DMS153 treated with DMSO at 0.1 percent for 48 hours (cell line): ENCODE data around the gene LEMD3.
A peak's percentile ranks its signal among the peaks of the same experiment; 100 is the strongest.

Experiments used
- DNase-seq: peaks from one replicate; lab custom pipeline; 2025; ENCODE audit not compliant: unreplicated experiment; lab: John Stamatoyannopoulos, UW

The LEMD3 gene

GRCh38 chr12:65204886-65205525 lies 35.6 kb downstream of the LEMD3 start:
- DNase-seq: no peak

- DNase-seq: no peak
Observed at GRCh38 chr12:65205886-65206285, 36.5 kb downstream of the LEMD3 start.

- DNase-seq: no peak
Observed at GRCh38 chr12:65208125-65208524, 38.7 kb downstream of the LEMD3 start.

- DNase-seq: no peak
Observed at GRCh38 chr12:65208964-65209654, 39.7 kb downstream of the LEMD3 start.

GRCh38 chr12:65209655-65210043 lies 40.3 kb downstream of the LEMD3 start:
- no peak for DNase-seq

- DNase-seq: no peak
Observed at GRCh38 chr12:65217086-65217485, 47.7 kb downstream of the LEMD3 start.

- DNase-seq: no peak
Observed at GRCh38 chr12:65220761-65221160, 51.4 kb downstream of the LEMD3 start.

- DNase-seq: no peak
Observed at GRCh38 chr12:65229441-65229840, 60.1 kb downstream of the LEMD3 start.

GRCh38 chr12:65232476-65233077 lies 63.2 kb downstream of the LEMD3 start:
- peak; percentile 5 for DNase-seq

GRCh38 chr12:65237153-65237552 lies 67.8 kb downstream of the LEMD3 start:
- no peak for DNase-seq

- no peak for DNase-seq
Observed at GRCh38 chr12:65238609-65239008, 69.2 kb downstream of the LEMD3 start.

GRCh38 chr12:65248656-65249633 lies 79.6 kb downstream of the LEMD3 start:
- DNase-seq: no peak

GRCh38 chr12:65252515-65252914 lies 83.1 kb downstream of the LEMD3 start:
- no peak for DNase-seq

- no peak for DNase-seq
Observed at GRCh38 chr12:65257986-65258385, 88.6 kb downstream of the LEMD3 start.

GRCh38 chr12:65259501-65259900 lies 90.1 kb downstream of the LEMD3 start:
- DNase-seq: no peak

GRCh38 chr12:65263777-65264176 lies 94.4 kb downstream of the LEMD3 start:
- DNase-seq: no peak

- no peak for DNase-seq
Observed at GRCh38 chr12:65266408-65266807, 97.0 kb downstream of the LEMD3 start.

- DNase-seq: no peak
Observed at GRCh38 chr12:65269603-65270002, 100.2 kb downstream of the LEMD3 start.

GRCh38 chr12:65274602-65275272 lies 105.4 kb downstream of the LEMD3 start:
- no peak for DNase-seq

- DNase-seq: no peak
Observed at GRCh38 chr12:65275627-65276026, 106.2 kb downstream of the LEMD3 start.
